Caki2 (cell line): ENCODE data around the gene PDK4. TPM values are rescaled to one million over a fixed set of nuclear protein-coding genes. Genes with fewer than 3 reads are reported as not detected.
"Not testable (repeated sequence)": the region's sequence is repeated elsewhere in the genome, so short reads cannot be mapped to it uniquely, and the experiment has no call there.

Source experiments
- DNase-seq: peaks from one replicate; pipeline ENCODE4 v3.0.0-alpha.2; 2015; ENCODE audit warnings: low read depth
- in situ Hi-C: cut with HindIII; loops from 2 replicates; pipeline ENCODE4 v1.10.0; 2016; ENCODE audit warnings: low sequenced_read_pairs, low pct_unique_long_range_greater_than_20kb, mixed read lengths
- total RNA-seq: library from RNA; depleted of rRNA; stranded (reverse); fragments of >200 nt; shearing (Covaris generic); gene quantifications from 2 replicates; pipeline ENCODE4 v1.2.3, GENCODE V29; 2014; ENCODE audit warnings: low replicate concordance

PDK4 gene
- total RNA-seq, 1 experiment from 2014 or later, result 0.41 TPM

DNA sequence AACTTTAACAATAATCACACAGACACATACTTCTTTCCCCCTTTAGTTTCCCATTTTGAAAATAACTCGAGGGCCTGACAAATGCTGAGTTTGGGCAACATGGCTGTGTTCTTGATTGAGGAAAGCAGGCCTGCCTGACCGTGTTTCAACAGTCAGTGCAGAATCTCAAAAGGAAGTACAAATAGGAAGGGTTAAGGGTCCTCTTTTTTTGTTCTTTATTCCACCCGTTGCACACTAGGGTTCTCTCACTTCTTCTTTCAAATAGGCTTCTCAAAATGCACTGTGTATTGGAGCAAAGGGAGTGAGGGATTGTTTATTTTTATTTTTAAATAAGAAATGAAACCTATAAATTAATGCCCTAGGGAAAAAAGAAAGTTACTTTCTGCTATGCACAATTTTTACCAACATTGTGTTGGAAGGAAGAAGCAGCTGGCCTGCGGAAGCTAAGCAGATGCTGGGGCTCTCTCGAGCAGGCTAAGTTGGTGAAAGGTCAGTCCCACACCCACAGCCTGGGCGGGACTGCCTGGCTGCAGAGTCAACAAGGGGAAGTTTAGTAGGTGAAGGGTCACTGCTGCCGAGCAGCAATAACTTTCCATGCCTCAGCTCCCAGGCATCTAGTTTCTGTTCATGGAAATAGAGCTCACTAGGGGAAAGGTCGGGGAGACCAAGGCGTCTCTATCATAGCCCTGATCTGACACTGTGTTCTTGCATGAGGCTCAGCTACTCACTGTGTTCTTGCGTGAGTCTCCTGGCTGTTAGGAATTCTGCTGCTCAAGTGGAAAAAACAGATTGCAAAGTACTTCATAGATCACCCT is 12.2 kb upstream of the PDK4 start:
- in situ Hi-C loops, result no loop called here
- DNase-seq, result peak; percentile 94

DNA sequence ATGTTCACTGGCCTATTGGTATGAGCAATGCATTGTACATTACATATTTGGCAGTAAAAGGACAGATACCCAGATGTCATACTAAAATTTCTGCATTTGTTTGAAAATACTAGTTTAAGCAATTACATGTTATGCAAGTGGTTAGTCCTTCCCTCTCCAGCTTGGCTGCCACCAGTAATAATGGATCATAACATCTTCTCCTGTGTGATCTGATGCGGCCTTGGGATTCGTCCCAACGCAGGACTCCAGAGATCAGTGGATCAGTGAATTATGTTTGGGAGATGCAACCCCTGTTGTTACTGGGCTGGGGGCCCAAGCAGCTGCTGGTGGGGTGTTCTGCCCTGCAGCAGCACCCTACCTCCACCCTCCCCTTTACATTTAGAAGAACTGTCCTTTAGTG is 11.2 kb upstream of the PDK4 start:
- no peak for DNase-seq
- in situ Hi-C loops, result no loop called here

DNA sequence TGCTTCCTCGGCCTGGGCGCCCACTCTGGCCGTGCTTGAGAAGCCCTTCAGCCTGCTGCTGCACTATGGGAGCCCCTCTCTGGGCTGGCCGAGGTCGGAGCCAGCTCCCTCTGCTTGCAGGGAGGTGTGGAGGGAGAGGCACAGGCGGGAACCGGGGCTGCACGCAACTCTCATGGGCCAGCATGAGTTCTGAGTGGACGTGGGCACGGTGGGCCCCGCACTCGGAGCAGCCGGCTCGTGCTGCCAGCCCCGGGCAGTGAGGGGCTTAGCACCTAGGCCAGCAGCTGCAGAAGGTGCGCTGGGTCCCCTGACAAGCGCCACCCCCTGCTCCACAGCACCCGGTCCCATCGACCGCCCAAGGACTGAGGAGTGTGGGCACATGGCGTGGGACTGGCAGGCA is 9.0 kb upstream of the PDK4 start:
- in situ Hi-C loops, result no loop called here

DNA sequence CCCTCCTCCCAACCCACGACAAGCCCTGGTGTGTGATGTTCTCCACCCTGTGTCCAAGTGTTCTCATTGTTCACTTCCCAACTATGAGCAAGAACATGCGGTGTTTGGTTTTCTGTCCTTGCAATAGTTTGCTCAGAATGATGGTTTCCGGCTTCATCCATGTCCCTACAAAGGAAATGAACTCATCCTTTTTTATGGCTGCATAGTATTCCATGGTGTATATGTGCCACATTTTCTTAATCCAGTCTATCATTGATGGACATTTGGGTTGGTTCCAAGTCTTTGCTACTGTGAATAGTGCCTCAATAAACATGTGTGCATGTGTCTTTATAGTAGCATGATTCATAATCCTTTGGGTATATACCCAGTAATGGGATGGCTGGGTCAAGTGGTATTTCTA is 8.5 kb upstream of the PDK4 start:
- in situ Hi-C loops, DNase-seq: not testable (repeated sequence)

More for the DNA sequence above, 9.0 kb upstream of the PDK4 start:
- DNase-seq, result no peak

DNA sequence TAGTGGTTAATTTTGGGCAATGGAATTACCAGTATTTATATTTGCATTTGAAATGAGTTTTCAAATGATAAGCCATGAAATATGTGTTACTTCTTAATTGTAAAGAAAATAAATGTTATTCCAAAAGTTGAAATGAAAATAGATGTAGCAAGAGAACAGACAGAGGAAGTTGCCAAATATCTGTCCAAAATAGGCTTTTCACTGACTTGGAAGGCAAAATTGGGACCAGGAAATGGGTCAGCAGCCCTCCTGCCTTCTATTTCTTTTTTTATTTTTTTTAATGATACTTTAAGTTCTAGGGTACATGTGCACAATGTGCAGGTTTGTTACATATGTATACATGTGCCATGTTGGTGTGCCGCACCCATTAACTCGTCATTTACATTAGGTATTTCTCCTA is 8.1 kb upstream of the PDK4 start:
- in situ Hi-C loops, DNase-seq: not testable (repeated sequence)

DNA sequence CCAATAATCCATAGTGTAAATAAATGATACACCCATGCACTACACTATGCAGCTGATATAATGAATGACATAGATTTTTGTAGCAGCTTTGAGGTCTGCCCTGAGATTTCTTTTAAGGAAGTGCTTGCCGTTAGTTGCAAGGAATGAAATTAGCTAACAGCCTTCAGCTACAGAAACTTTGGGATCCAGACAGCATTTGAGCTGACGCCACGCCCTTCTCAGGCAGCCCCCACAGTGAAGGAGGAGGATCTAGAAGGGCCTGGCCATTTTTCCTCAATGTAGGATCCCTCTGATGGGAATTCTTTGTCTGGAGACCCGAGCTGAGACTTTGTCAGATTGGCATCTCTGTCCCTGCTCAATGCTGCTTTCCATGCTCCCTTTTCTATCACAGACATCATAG is 6.1 kb upstream of the PDK4 start:
- DNase-seq, result no peak
- in situ Hi-C loops, result no loop called here

DNA sequence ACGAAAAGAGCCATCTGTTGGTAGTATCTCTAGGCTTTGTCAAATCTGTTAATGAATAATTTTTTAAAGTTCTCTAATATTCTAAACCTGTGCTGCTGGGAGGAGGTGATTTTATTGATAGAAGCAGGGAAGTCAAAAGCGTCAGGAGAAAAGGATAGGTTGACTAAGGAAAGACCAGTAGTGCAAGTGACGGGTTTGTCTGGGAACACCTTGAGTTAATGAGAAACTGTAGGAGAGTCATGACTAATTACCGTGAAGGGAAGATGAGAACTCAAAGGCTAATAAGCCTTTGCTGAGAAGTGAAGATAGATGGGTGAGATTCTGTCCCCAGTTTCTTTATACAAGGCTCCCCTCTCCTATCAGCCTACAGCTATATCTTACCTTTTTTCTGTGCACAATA is 5.0 kb upstream of the PDK4 start:
- peak; percentile 17 for DNase-seq
- in situ Hi-C loops, result no loop called here

DNA sequence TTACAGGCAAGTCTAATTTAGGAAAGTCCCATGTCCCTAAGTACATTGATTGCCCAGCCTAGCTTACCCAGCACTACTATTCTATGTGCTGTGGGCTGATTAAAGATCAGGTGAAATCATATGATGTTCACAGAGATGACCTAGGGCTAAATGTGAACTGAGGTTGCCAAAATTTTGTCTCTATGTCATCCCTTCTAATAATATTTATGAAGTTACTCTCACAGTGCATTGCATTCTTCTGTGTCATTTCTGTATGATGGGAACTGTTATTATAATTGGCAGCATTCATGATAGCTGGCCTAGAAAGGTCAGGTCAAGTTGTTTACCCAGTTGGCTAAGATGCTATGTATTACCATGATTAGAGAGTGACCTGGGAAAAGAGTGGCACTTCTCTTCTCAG is 2.8 kb upstream of the PDK4 start:
- DNase-seq, result no peak
- in situ Hi-C loops, result no loop called here

DNA sequence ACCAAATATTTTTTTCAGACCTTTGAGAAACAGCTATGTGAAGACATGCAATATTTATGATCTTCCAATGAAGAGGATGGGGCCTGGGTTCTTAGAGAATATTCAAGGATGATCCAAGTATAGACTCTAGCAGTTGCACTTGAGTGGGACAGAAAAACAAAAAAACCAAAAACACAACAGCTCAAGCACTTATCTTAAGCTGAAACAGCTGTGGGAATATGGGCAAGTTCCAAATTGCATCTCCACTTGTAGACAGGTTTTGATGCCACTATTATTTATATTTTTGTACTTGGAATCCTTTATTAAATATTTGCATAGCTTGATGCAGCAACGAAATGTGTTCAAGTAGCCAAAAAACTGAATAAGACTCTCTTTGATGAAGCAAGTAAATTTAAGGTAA is 2.2 kb upstream of the PDK4 start:
- in situ Hi-C loops, result no loop called here
- no peak for DNase-seq

DNA sequence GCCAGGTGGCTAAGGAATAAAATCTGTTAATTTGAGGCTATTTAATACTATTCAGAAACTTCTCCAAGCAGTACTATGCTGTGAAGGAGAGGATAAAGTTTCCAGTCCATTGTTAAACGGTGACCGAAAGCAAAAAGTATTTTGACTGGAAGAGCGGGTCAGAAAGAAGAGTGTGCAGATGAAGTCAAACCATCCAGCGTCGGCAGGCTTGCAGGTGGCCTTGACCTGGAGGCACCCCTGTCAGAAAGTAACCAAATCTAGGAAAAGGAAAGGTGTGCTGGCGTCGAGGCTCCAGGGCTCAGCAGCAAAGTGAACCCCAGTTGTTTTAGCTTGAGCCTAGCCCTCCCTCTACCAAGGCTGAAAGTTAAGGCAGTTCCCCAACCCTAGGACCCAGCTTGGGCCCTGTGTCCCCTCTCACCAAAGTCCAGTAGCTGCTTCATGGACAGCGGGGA is 544 bp downstream of the PDK4 start:
- DNase-seq, result no peak
- in situ Hi-C loops, result no loop called here

DNA sequence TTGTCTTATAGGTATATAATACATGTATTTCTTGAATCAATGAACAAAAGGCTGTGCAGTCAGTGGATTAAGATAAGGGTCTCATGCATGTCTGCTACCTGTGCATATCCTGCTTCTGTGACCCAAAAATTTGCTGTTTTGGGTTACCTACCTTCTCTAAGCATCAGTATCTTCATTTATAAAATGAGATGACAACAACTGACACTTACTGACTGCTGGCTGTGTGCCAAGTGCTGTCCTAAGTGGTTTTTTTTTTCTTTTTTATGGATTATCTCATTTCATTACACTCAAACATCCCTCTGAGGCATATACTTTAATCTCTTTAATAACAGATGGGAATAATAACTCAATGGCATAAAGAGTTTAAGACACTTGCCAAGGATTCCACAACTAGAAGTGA is 2.1 kb downstream of the PDK4 start:
- no peak for DNase-seq
- in situ Hi-C loops, result no loop called here

DNA sequence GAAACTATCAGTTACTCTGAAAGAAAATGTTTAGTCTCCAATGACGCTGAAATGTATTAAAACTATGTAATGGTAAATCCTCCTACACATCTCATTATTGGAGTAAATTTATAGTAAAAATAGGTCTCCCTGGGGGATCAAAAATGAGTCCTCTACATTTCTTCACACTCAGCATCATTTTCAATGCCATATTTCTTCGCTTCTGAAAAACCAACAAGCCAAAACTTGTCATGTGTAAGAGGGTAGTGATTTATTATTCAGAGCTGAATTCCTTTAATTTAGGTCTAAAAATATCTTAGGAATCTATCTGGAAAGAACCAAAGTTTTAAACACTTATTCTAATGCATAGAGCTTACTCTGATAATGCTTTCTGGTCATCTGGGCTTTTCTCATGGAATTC is 3.0 kb downstream of the PDK4 start:
- in situ Hi-C loops, result no loop called here
- DNase-seq, result no peak

DNA sequence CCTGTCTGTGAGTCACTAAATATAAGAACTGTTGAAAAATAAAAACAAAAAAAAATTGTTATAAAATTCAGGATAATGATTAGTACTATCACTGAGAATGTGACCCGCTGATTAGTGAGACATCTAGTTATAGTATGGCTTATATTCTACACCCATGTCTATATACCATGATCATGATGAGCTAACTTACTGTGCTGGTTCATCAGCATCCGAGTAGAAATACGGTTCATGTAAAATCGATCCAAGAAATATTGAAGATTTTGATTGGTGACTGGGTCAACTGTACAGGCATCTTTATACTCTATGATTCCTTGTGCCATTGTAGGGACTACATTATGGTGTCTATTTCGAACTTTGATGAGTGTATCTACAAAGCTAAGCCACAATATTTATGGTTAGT is 3.7 kb downstream of the PDK4 start:
- in situ Hi-C loops, result no loop called here
- no peak for DNase-seq

DNA sequence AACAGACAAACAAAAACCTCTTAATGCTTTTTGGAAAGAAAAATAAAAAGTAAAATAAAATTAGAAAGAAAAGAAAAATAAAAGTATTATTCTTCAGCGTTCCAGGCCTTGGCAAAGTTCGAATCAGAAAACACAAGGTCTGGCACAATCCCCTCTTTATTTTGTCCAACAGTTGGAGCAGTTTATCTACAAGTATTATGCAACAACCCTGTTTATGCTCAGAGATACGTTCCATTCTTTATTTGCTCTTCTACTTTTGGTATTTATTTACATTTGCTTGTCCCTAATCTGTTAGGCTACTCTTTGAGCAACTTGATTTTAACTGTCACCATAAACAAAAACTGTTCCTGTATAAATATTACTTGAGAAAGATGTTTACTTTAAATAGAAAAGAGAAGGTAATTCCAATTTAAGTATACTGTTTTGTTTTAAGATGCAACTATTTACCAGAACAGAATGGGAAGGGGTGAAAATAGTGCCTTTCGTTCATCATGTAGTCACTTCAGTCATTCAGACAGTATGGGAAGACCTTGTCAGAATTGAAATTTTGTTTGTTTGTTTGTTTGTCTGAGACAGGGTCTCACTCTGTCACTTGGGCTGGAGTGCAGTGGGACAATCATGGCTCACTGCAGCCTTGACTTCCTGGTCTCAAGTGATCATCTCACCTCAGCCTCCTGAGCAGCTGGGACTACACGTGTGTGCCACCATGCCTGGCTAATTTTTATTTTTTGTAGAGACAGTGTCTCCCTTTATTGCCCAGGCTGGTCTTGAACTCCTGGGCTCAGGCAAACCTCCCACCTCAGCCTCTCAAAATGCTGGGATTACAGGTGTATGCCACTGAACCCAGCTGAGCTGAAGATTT is 5.7 kb downstream of the PDK4 start:
- no peak for DNase-seq
- in situ Hi-C loops, result no loop called here

DNA sequence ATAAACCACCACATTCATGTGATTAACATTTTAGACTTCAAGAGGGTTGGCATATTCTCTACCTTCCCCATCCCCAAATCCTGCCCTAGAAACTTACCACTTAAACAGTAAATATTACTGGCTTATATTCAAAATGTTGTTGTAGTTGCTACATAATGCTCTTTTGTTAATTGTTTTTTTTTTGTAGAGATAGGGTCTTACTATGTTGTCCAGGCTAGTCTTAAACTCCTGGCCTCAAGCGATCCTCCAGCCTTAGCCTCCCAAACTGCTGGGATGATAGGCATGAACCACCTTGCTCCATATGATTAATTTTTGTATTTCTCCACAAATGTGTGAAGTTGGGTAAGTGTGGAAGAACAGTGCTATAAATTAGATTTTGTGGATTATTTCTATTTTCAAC is 6.5 kb downstream of the PDK4 start:
- in situ Hi-C loops, result no loop called here

DNA sequence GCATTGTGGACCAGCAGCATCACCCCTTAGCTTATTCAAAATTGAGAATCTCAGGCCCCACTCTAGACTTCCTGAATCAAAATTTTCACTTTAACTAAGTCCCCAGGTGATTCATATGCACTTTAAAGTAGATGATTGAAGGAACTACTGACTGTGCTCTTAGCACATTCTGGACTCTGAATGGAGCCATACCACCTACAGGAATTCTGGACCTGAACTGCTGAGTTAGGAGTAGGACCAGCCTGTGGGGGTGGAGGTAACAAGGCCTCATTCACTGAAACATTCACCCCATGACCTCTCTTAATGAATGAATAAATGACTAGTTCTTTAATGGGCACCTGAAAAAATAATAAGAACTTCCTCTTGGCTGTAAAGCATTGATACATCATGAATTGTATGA is 7.3 kb downstream of the PDK4 start:
- DNase-seq, result no peak
- in situ Hi-C loops, result no loop called here

More for the DNA sequence above, 6.5 kb downstream of the PDK4 start:
- no peak for DNase-seq

DNA sequence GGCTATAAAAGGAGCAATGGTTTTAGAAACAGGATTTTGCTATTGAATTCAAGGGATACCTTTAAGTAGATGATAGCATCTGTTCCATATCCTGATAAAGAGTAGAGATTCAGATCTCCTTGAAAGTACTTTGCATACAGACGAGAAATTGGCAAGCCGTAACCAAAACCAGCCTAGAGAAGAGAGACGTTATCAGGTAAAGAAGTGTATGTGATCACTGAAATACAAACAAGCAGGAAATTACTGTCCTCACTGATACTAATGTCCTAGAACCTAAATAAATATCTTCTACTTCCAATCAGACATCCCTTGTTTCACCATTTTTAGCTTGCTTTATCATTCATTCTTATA is 9.4 kb downstream of the PDK4 start:
- in situ Hi-C loops, result no loop called here
- no peak for DNase-seq

DNA sequence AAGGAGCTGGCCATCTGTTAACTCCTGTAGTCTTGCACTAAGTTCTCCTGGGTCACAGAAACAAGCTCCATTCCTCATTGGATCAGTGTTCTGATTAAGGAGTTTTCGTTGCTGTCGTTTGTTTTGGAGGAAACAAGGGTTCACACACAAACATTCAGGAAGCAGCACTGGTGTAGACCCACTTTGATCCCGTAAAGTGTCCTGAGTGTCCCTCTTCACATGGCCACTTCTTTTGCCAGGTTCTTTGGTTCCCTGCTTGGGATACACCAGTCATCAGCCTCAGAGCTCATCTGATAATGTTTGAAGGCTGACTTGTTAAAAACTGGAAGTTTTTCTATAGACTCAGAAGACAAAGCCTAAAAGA is 10.9 kb downstream of the PDK4 start:
- no peak for DNase-seq
- in situ Hi-C loops, result no loop called here

DNA sequence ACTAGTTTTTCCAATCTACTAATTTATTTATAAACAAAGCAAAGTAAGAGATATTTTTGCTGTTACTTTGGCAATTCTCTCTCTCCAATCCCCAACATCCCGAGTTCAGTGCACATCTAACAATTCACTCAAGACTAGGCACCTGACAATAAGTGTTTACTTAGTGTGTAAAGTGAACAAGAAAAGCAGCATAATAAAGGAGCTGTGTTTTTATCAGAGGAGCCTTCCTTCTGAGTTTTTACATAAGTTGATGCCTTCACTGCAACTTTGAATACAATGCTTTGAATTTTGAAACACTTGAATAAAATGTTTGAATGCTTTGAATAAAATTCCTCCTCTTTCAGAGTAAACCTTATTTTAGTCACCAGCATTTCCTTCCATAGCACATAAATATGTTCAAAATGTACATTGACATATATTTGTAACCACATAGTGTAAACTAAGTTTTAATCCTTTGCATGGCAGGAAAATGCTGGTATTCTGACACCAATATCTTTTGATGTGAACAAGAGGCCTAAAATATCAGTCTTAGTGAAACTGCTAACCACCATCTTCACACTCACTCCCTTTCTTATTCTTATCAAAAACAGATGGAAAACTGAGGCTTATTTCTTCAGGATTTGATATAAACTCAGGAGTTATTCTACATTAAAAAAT is 11.4 kb downstream of the PDK4 start:
- in situ Hi-C loops, result no loop called here
- DNase-seq, result no peak
